Tibial artery (tissue), 4 donors: ENCODE results near the gene ZNF77.

Experiments used
- DNase-seq, 2 donors: peaks; one replicate each; pipeline ENCODE4 v3.0.0-alpha.2; 2019
- H3K27ac ChIP-seq, 2 donors: fragments of 200-600 bp; sonication (generic) in 1 of 2; 1 replicate in 1 of 2; 2 replicates in 1 of 2; pipeline ENCODE4 v1.5.1; 2018 to 2019; ENCODE audit warnings: mild to moderate bottlenecking in 1 of 2
- H3K27me3 ChIP-seq, 2 donors: fragments of 200-600 bp; sonication (generic) in 1 of 2; one replicate each; pipeline versions ENCODE4 v1.5.1 to v1.6.0; 2016 to 2019
- H3K36me3 ChIP-seq, 3 donors: fragments of 200-600 bp; sonication (generic) in 2 of 3; one replicate each; pipeline ENCODE4 v1.5.1; 2016 to 2019; ENCODE audit warnings: mild to moderate bottlenecking in 2 of 3
- H3K4me1 ChIP-seq, 4 donors: fragments of 200-600 bp; sonication (generic) in 2 of 4; 1 replicate in 3 of 4; 2 replicates in 1 of 4; pipeline ENCODE4 v1.5.1; 2016 to 2019
- H3K4me3 ChIP-seq, 2 donors: fragments of 200-600 bp; sonication (generic) in 1 of 2; 1 replicate in 1 of 2; 2 replicates in 1 of 2; pipeline ENCODE4 v1.5.1; 2018 to 2019; ENCODE audit warnings: mild to moderate bottlenecking in 2 of 2
- H3K9me3 ChIP-seq, 3 donors: fragments of 200-600 bp; sonication (generic) in 1 of 3; one replicate each; pipeline ENCODE4 v1.5.1; 2016 to 2019
- intact Hi-C: fragments of 100-400 bp; cut with DNase I; formaldehyde crosslinking; loops from one replicate; pipeline ENCODE4 v1.15.0; 2023; ENCODE audit warnings: low total_unique reads
- TF ChIP-seq, protein P1 (sequence below), 2 experiments: fragments of 200-600 bp in 1 of 2; fragments of 450-650 bp in 1 of 2; IDR thresholded peaks; one replicate each; pipeline ENCODE4 v1.5.1; 2017 to 2019; ENCODE audit warnings: antibody characterized with exemption in 2 of 2, mild to moderate bottlenecking in 1 of 2, moderate library complexity in 1 of 2

ZNF77 gene

DNA sequence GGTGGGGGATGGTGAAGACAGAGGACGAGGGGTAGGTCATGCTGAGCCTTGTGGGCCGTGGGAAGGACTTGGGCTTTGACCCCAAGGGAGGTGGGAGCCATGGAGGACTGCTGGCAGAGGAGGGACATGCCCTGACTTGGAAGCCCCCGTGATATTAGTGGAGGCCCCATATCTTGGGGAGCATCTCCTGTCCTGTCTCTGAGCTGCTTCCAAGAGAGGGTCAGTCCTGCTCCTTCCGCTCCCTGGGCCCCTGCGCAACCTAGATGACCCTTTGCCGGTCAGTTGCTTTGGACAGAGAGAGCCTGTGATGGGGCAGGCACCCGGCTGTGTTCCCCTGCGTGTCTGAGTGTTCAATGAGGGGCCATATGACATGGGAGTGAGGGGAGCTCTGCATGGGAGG is 37.8 kb upstream of the ZNF77 start:
- TF ChIP-seq, protein P1, sequence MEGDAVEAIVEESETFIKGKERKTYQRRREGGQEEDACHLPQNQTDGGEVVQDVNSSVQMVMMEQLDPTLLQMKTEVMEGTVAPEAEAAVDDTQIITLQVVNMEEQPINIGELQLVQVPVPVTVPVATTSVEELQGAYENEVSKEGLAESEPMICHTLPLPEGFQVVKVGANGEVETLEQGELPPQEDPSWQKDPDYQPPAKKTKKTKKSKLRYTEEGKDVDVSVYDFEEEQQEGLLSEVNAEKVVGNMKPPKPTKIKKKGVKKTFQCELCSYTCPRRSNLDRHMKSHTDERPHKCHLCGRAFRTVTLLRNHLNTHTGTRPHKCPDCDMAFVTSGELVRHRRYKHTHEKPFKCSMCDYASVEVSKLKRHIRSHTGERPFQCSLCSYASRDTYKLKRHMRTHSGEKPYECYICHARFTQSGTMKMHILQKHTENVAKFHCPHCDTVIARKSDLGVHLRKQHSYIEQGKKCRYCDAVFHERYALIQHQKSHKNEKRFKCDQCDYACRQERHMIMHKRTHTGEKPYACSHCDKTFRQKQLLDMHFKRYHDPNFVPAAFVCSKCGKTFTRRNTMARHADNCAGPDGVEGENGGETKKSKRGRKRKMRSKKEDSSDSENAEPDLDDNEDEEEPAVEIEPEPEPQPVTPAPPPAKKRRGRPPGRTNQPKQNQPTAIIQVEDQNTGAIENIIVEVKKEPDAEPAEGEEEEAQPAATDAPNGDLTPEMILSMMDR (IDR thresholded peaks at IDR 0.05): no peak
- peak overlapping the region in 1 of 2 donors; percentile 3 for H3K4me3 ChIP-seq

DNA sequence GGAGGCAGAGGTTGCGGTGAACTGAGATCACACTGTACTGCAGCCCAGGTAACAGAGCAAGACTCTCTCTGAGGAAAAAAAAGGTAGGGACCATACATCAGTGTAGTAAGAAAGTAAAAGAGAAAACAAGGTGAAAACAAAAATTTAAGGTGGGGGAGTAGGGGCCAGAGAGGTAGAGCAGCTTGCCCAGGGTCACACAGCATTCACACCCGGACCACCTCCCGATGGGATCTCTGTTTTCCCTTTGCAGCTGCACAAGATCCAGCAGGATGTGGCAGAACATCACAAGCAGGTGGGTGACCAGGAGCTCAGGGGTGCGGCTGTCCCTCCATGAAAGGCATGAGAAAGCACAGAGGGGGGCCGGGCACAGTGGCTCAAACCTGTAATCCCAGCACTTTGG is 37.1 kb upstream of the ZNF77 start:
- DNase-seq: no peak
- TF ChIP-seq, protein P1 (IDR thresholded peaks at IDR 0.05): no peak
- intact Hi-C loops: no loop called here
- Histone ChIP-seq H3K27me3 (no peaks in the 10 kb centered on the region), H3K4me1 (peaks cover 14 to 42% (median 38%) of the 10 kb centered on the region in 4 donors), H3K4me3 (no peak overlapping the region), H3K27ac (no peak overlapping the region), H3K36me3 (no peaks in the 10 kb centered on the region), H3K9me3 (no peaks in the 10 kb centered on the region)

More for the DNA sequence above, 37.8 kb upstream of the ZNF77 start:
- intact Hi-C loops: no loop called here
- no peak for DNase-seq
- Histone ChIP-seq H3K27me3 (no peaks in the 10 kb centered on the region), H3K27ac (peak overlapping the region; percentile 86 to 93), H3K9me3 (no peaks in the 10 kb centered on the region), H3K4me1 (peaks cover 9 to 35% (median 31%) of the 10 kb centered on the region in 4 donors), H3K36me3 (no peaks in the 10 kb centered on the region)

DNA sequence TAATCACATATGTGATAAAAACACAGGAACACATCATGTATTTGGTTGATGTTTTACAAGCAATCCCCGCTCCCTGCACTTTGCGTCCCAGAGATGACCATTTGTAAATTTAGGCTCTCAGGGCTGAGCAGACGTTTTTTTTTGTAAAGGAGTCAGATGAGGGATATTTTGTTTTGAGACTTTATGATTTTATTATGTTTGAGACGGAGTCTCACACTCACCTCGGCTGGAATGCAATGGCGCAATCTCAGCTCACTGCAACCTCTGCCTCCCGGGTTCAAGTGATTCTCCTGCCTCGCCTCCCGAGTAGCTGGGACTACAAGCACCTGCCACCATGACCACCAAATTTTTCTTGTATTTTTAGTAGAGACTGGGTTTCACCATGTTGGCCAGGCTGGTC is 34.0 kb upstream of the ZNF77 start:
- no peaks in the 10 kb centered on the region for H3K36me3 ChIP-seq
- peaks cover 0 to 25% of the 10 kb centered on the region in 2 donors for H3K27me3 ChIP-seq
- H3K4me3 ChIP-seq: no peak overlapping the region
- H3K27ac ChIP-seq: no peak overlapping the region
- H3K4me1 ChIP-seq: peaks cover 14 to 53% (median 45%) of the 10 kb centered on the region in 4 donors
- intact Hi-C loops: no loop called here
- no peaks in the 10 kb centered on the region for H3K9me3 ChIP-seq
- no peak for DNase-seq
- TF ChIP-seq, protein P1 (IDR thresholded peaks at IDR 0.05): no peak

DNA sequence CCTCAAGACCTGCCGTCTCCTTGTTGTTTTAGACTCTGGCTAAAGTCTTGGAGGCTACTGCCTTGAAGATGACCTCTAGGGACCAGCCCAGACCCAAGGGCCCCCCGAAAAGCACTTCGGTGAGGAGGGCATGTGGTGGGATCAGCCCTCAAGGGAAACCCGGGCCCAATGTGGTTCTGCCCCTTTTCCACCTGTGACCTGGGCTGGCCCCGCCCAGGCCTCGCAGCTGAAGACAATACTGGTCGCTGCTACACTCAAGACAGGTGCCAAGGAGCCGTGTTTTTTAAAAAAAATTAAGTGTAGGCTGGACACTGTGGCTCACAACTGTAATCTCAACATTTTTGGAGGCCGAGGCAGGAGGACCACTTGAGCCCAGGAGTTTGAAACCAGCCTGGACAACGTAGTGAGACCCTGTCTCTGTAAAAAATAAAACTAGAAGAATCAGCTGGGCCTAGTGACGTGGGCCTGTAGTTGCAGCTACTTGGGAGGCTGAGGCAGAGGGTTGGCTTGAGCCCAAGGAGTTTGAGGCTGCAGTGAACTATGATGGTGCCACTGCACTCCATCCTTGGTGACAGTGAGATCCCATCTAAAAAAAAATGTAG is 33.5 kb upstream of the ZNF77 start:
- intact Hi-C loops: no loop called here
- Histone ChIP-seq H3K4me1 (peaks cover 14 to 53% (median 42%) of the 10 kb centered on the region in 4 donors), H3K36me3 (no peaks in the 10 kb centered on the region), H3K9me3 (no peaks in the 10 kb centered on the region), H3K27me3 (peaks cover 0 to 25% of the 10 kb centered on the region in 2 donors), H3K4me3 (no peak overlapping the region), H3K27ac (peak overlapping the region in 1 of 2 donors; percentile 8)
- TF ChIP-seq, protein P1 (IDR thresholded peaks at IDR 0.05): no peak
- no peak for DNase-seq

DNA sequence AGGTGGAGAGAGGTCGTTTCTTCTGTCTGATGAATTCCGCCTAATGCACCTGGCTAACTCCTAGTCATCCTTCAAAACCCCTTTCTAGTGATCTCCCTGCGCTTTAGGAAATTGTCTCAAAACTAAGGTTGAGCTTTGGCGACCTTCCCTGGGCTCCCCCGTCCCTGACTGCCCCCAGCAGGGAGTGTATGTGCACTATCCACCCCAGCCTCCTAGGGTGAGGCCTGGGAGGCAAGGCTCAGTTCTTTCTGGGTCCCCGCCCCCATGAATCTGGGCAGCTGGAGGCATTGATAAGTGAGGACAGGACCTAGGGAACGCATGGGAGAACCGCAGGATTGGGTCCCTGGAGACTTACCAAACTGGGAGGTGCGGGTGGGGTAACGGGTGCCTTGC is 33.0 kb upstream of the ZNF77 start:
- Histone ChIP-seq H3K36me3 (no peaks in the 10 kb centered on the region), H3K4me1 (peaks cover 9 to 54% (median 40%) of the 10 kb centered on the region in 4 donors), H3K27ac (peak overlapping the region in 1 of 2 donors; percentile 8), H3K27me3 (peaks cover 0 to 25% of the 10 kb centered on the region in 2 donors), H3K4me3 (peak overlapping the region; percentile 43 to 57), H3K9me3 (no peaks in the 10 kb centered on the region)
- TF ChIP-seq, protein P1 (IDR thresholded peaks at IDR 0.05): no peak
- intact Hi-C loops: no loop called here
- no peak for DNase-seq
